Measurements from ENCODE around the gene IL17RA.

IL17RA gene

GRCh38 chr22:17120281-17120680 is 35.5 kb downstream of the IL17RA start:
- H3K4me3 ChIP-seq (ENCODE audit: low read depth, low read length), result no peak overlapping the region

GRCh38 chr22:17120711-17121232 is 36.0 kb downstream of the IL17RA start:
- peak overlapping the region; percentile 10 for H3K4me3 ChIP-seq (ENCODE audit: low read depth, low read length)
- no peak for TF ChIP-seq CTCF (IDR thresholded peaks at IDR 0.05; ENCODE audit: borderline replicate concordance, insufficient read depth, low read depth, low read length)

More at GRCh38 chr22:17120281-17120680, 35.5 kb downstream of the IL17RA start:
- no peak for TF ChIP-seq CTCF (IDR thresholded peaks at IDR 0.05; ENCODE audit: borderline replicate concordance, insufficient read depth, low read depth, low read length)

- peak within 1 kb of the TSS; percentile 10 for H3K4me3 ChIP-seq (ENCODE audit: low read depth, low read length)
- TF ChIP-seq CTCF (IDR thresholded peaks at IDR 0.05; ENCODE audit: borderline replicate concordance, insufficient read depth, low read depth, low read length), result no peak
Observed at GRCh38 chr22:17121233-17122195, 36.7 kb downstream of the IL17RA start, which contains the start of gene TMEM121B. Gene TMEM121B (minus strand): TSS chr22:17121360. CDS start chr22:17121127, 233 bp downstream.

GRCh38 chr22:17130199-17130598 is 45.4 kb downstream of the IL17RA start:
- no peak overlapping the region for H3K4me3 ChIP-seq (ENCODE audit: low read depth, low read length)
- no peak for TF ChIP-seq CTCF (IDR thresholded peaks at IDR 0.05; ENCODE audit: borderline replicate concordance, insufficient read depth, low read depth, low read length)

GRCh38 chr22:17131686-17132085 is 46.9 kb downstream of the IL17RA start:
- no peak overlapping the region for H3K4me3 ChIP-seq (ENCODE audit: low read depth, low read length)
- TF ChIP-seq CTCF (IDR thresholded peaks at IDR 0.05; ENCODE audit: borderline replicate concordance, insufficient read depth, low read depth, low read length), result no peak

GRCh38 chr22:17132112-17132511 is 47.3 kb downstream of the IL17RA start:
- no peak overlapping the region for H3K4me3 ChIP-seq (ENCODE audit: low read depth, low read length)
- no peak for TF ChIP-seq CTCF (IDR thresholded peaks at IDR 0.05; ENCODE audit: borderline replicate concordance, insufficient read depth, low read depth, low read length)
